T47D (cell line): Measurements from ENCODE around the gene PP2D1.

Experiments used
- DNase-seq, 2 experiments: peaks; one replicate each; pipeline versions ENCODE4 v3.0.0 to v3.0.0-alpha.2; 2011 to 2012; ENCODE audit warnings: low read depth in 1 of 2, low spot score in 1 of 2
- JUND ChIP-seq: IDR thresholded peaks from 2 replicates; pipeline ENCODE4 v1.6.1; 2012; ENCODE audit warnings: low read depth
- in situ Hi-C: cut with HindIII; loops from 2 replicates; pipeline ENCODE4 v1.10.0; 2016; ENCODE audit warnings: low sequenced_read_pairs, low pct_unique_long_range_greater_than_20kb

The PP2D1 gene

GRCh38 chr3:19947549-19948225 lies 64.4 kb downstream of the PP2D1 start:
- in situ Hi-C loops: no loop called here
- TF ChIP-seq JUND: no peak
- DNase-seq: peak in 1 of 2 experiments; percentile 61

- peak; percentile 92 to 99 for DNase-seq
- TF ChIP-seq JUND: no peak
- in situ Hi-C loops: no loop called here
Observed at GRCh38 chr3:19946832-19947548, 65.1 kb downstream of the PP2D1 start, which contains the start of gene RAB5A. Gene RAB5A (plus strand): TSS chr3:19947097. CDS start chr3:19950899, 3,802 bp downstream.

- in situ Hi-C loops: no loop called here
- TF ChIP-seq JUND: no peak
- DNase-seq: peak in 1 of 2 experiments; percentile 33
Observed at GRCh38 chr3:19945969-19946831, 65.9 kb downstream of the PP2D1 start.

DNA sequence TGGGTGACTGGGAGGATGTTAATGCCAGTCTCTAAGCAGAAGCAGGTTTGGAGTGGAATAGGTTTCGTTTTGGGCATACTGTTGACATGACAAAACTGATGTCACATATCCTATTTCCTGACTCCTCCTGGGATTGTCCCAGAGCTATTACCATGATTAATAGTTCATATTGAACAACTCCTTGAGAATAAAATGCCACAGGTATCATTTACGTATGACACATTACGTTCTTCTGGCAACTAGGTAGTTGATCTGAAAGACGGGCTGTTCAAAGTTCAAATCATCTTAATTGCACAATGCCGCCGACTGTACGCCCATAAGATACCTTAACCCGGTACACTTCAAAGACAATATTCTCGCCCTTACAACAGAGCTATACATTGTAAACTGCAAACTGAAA lies 66.5 kb downstream of the PP2D1 start:
- no peak for TF ChIP-seq JUND
- DNase-seq: peak in 1 of 2 experiments; percentile 15
- in situ Hi-C loops: no loop called here

DNA sequence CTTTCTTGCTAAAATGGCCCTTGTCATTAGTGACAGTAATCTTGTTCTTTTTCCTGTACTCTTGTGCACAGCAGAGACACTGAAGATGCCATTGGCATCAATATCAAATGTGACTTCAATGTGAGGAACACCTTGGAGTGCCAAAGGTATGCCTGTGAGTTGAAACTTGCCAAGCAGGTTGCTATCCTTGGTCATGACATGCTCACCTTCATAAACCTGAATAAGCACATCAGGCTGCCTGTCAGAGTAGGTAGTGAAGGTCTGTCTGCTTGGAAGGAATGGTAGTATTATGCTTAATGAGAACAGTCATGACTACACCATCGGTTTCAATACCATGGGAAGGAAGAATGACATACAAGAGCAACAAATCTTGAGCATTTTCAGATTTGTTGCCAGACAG lies 71.4 kb downstream of the PP2D1 start:
- TF ChIP-seq JUND: no peak

DNA sequence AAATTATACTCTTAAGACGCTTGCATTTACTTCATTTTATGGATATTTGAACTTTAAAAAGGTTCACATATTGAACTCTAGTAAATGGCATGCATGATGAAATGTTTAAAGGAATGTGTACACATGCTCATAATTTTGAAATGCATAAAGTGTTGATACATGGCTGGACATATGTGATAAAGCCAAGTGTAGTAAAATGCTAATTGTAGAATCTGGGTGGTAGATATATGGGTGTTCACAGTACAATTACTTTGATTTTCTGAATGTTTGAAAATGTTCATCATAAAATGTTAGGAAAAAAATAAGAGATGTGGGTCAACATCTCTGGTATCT lies 73.8 kb downstream of the PP2D1 start:
- TF ChIP-seq JUND: no peak

More for the DNA sequence above, 71.4 kb downstream of the PP2D1 start:
- peak in 1 of 2 experiments; percentile 37 for DNase-seq
- in situ Hi-C loops: no loop called here

DNA sequence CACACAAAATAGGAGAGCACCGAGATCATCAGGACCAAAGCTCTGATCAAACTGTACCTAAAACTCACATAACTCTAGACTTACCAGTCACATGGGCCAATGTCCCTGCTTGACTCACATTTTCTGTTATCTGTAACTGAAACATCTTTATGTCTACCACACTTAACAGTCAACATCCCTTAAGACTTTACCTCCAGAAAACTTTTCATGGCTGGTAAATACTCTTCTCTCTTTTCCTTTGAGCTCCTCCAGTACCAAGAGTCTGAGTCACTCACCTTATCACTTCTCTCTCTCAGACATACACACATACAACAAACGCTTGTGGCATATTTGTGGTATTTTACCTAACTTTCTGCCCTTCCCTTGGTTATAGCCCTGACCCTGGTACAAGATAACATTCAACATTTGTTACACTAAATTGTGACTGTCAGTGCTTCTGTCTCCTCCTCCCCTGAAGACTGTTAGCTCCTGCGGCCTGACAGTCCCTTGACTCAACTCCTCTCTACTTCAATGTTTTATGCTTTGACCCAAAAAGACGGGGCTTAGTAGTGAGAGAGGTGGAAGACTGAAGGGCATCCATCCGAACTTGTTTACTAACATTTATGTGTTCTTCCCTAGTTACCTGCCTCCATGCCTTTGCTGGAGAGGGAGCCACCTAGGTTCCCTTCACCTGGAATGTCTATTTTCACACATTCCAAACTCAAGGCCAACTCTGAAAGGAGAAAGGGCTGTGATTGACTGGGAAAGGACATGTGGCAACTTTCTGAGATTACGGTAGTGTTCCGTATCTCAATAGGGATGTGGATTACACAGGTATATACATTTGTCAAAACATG lies 74.4 kb downstream of the PP2D1 start:
- no peak for TF ChIP-seq JUND
- no peak for DNase-seq
- in situ Hi-C loops: no loop called here

More for the DNA sequence above, 73.8 kb downstream of the PP2D1 start:
- in situ Hi-C loops: no loop called here
- DNase-seq: no peak
